WTC11 (cell line): ENCODE measurements around the gene TDRD6. TPM values are rescaled to one million over a fixed set of nuclear protein-coding genes. Genes with fewer than 3 reads are reported as not detected.

Source experiments
- CBFB ChIP-seq: sonication (generic); formaldehyde crosslinking; IDR thresholded peaks from 2 replicates; pipeline ENCODE4 v1.8.1; 2022; ENCODE audit warnings: mild to moderate bottlenecking, low read depth, missing genetic modification reagents
- CDX4 ChIP-seq: fragments of 250-450 bp; sonication (Bioruptor Pico); IDR thresholded peaks from 2 replicates; pipeline ENCODE4 v1.9.0; 2021; ENCODE audit warnings: moderate library complexity, mild to moderate bottlenecking, inconsistent platforms, borderline replicate concordance
- CREB1 ChIP-seq: sonication (generic); formaldehyde crosslinking; IDR thresholded peaks from 2 replicates; pipeline ENCODE4 v1.8.0; 2023; ENCODE audit warnings: mild to moderate bottlenecking, missing genetic modification reagents
- E2F4 ChIP-seq: sonication (generic); formaldehyde crosslinking; IDR thresholded peaks from 2 replicates; pipeline ENCODE4 v1.8.1; 2022; ENCODE audit warnings: low read depth, mild to moderate bottlenecking, moderate library complexity, missing genetic modification reagents, borderline replicate concordance
- SP1 ChIP-seq: sonication (generic); formaldehyde crosslinking; conservative IDR thresholded peaks from 2 replicates; pipeline ENCODE4 v1.8.1; 2022; ENCODE audit warnings: missing genetic modification reagents
- STAT6 ChIP-seq: sonication (generic); formaldehyde crosslinking; conservative IDR thresholded peaks from 2 replicates; pipeline ENCODE4 v1.8.1; 2023; ENCODE audit warnings: mild to moderate bottlenecking, low read depth, missing genetic modification reagents, moderate library complexity
- ZNF281 ChIP-seq: sonication (generic); formaldehyde crosslinking; IDR thresholded peaks from 2 replicates; pipeline ENCODE4 v1.8.0; 2023; ENCODE audit warnings: mild to moderate bottlenecking, missing genetic modification reagents
- ZNF396 ChIP-seq: fragments of 250-450 bp; sonication (Bioruptor Pico); IDR thresholded peaks from 2 replicates; pipeline ENCODE4 v1.8.0; 2021; ENCODE audit warnings: mild to moderate bottlenecking, moderate library complexity, borderline replicate concordance
- ZNF512 ChIP-seq: sonication (generic); formaldehyde crosslinking; IDR thresholded peaks from 2 replicates; pipeline ENCODE4 v1.8.1; 2022; ENCODE audit warnings: missing genetic modification reagents, borderline replicate concordance
- total RNA-seq: library from RNA; stranded (reverse); gene quantifications from 3 replicates; pipeline ENCODE4 v1.2.3, GENCODE V29; 2021
- TF ChIP-seq, protein P1 (sequence below): sonication (generic); formaldehyde crosslinking; IDR thresholded peaks from 2 replicates; pipeline ENCODE4 v1.8.1; 2022; ENCODE audit warnings: low read depth, missing genetic modification reagents, borderline replicate concordance
- TF ChIP-seq, protein P2 (sequence below): sonication (generic); formaldehyde crosslinking; IDR thresholded peaks from 2 replicates; pipeline ENCODE4 v1.8.1; 2023; ENCODE audit warnings: mild to moderate bottlenecking, missing genetic modification reagents
- TF ChIP-seq, protein P3 (sequence below): sonication (generic); formaldehyde crosslinking; IDR thresholded peaks from 2 replicates; pipeline ENCODE4 v1.8.1; 2022; ENCODE audit warnings: mild to moderate bottlenecking, missing genetic modification reagents, moderate library complexity, borderline replicate concordance
- TF ChIP-seq, protein P4 (sequence below): sonication (generic); formaldehyde crosslinking; IDR thresholded peaks from 2 replicates; pipeline ENCODE4 v1.8.1; 2023; ENCODE audit warnings: mild to moderate bottlenecking, moderate library complexity, missing genetic modification reagents

TDRD6 gene
- total RNA-seq, 1 experiment from 2014 or later: 0.04 TPM

DNA sequence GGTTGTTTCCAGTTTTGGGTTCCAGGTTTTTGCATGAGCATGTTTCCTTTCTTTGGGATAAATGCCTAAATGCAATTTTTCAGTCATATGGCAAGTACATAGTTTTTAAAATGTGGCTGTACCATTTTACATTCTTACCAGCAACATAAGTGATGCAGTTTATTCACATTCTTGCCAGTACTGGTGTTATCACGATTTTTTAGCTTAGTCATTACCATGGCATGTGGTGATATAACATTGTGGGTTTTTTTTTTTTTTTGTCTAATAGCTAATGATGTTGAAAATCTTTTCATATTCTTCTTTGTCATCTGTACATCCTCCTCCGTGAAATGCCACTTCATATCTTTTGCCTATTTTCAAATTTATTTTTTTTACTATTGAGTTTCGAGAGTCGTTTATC, 2.9 kb upstream of the TDRD6 start (continued):
- no peak for TF ChIP-seq STAT6 (CRISPR knock-in tag)
- no peak for TF ChIP-seq CDX4 (CRISPR knock-in tag)
- TF ChIP-seq, protein P1, sequence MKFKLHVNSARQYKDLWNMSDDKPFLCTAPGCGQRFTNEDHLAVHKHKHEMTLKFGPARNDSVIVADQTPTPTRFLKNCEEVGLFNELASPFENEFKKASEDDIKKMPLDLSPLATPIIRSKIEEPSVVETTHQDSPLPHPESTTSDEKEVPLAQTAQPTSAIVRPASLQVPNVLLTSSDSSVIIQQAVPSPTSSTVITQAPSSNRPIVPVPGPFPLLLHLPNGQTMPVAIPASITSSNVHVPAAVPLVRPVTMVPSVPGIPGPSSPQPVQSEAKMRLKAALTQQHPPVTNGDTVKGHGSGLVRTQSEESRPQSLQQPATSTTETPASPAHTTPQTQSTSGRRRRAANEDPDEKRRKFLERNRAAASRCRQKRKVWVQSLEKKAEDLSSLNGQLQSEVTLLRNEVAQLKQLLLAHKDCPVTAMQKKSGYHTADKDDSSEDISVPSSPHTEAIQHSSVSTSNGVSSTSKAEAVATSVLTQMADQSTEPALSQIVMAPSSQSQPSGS (CRISPR knock-in tag): no peak
- no peak for TF ChIP-seq ZNF396 (CRISPR knock-in tag)
- TF ChIP-seq, protein P2, sequence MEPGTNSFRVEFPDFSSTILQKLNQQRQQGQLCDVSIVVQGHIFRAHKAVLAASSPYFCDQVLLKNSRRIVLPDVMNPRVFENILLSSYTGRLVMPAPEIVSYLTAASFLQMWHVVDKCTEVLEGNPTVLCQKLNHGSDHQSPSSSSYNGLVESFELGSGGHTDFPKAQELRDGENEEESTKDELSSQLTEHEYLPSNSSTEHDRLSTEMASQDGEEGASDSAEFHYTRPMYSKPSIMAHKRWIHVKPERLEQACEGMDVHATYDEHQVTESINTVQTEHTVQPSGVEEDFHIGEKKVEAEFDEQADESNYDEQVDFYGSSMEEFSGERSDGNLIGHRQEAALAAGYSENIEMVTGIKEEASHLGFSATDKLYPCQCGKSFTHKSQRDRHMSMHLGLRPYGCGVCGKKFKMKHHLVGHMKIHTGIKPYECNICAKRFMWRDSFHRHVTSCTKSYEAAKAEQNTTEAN (CRISPR knock-in tag): no peak
- no peak for TF ChIP-seq ZNF512 (CRISPR knock-in tag)
- TF ChIP-seq E2F4 (CRISPR knock-in tag): no peak
- TF ChIP-seq CBFB (CRISPR knock-in tag): no peak
- TF ChIP-seq SP1 (CRISPR knock-in tag): no peak
- TF ChIP-seq, protein P3, sequence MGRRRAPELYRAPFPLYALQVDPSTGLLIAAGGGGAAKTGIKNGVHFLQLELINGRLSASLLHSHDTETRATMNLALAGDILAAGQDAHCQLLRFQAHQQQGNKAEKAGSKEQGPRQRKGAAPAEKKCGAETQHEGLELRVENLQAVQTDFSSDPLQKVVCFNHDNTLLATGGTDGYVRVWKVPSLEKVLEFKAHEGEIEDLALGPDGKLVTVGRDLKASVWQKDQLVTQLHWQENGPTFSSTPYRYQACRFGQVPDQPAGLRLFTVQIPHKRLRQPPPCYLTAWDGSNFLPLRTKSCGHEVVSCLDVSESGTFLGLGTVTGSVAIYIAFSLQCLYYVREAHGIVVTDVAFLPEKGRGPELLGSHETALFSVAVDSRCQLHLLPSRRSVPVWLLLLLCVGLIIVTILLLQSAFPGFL (CRISPR knock-in tag): no peak
- no peak for TF ChIP-seq ZNF281
- TF ChIP-seq, protein P4, sequence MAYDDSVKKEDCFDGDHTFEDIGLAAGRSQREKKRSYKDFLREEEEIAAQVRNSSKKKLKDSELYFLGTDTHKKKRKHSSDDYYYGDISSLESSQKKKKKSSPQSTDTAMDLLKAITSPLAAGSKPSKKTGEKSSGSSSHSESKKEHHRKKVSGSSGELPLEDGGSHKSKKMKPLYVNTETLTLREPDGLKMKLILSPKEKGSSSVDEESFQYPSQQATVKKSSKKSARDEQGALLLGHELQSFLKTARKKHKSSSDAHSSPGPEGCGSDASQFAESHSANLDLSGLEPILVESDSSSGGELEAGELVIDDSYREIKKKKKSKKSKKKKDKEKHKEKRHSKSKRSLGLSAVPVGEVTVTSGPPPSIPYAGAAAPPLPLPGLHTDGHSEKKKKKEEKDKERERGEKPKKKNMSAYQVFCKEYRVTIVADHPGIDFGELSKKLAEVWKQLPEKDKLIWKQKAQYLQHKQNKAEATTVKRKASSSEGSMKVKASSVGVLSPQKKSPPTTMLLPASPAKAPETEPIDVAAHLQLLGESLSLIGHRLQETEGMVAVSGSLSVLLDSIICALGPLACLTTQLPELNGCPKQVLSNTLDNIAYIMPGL (CRISPR knock-in tag): no peak
- TF ChIP-seq CREB1: no peak
- TF ChIP-seq, all 79 proteins: peak for 0
